GM23338 (cell line): ENCODE measurements around the gene VANGL1.

ENCODE experiments used
- CREB1 ChIP-seq: fragments of 250-450 bp; sonication (Bioruptor Pico); IDR thresholded peaks from 2 replicates; pipeline ENCODE4 v1.5.0; 2020; ENCODE audit warnings: low read depth, mild to moderate bottlenecking, moderate library complexity
- CTCF ChIP-seq, 2 experiments: fragments of 200-600 bp in 1 of 2; sonication (generic) in 1 of 2; conservative IDR thresholded peaks; 2 replicates each; pipeline versions ENCODE4 v1.5.1 to v1.6.1; 2016 to 2017; ENCODE audit warnings: antibody characterized with exemption in 2 of 2, low read depth in 2 of 2, mild to moderate bottlenecking in 2 of 2, moderate library complexity in 1 of 2
- EZH2 ChIP-seq: fragments of 200-600 bp; sonication (generic); IDR thresholded peaks from one replicate; pipeline ENCODE4 v1.8.0; 2017; ENCODE audit warnings: antibody characterized with exemption, mild to moderate bottlenecking, low read depth; ENCODE audit not compliant: unreplicated experiment
- EZH2phosphoT487 ChIP-seq: fragments of 200-600 bp; sonication (generic); IDR thresholded peaks from one replicate; pipeline ENCODE4 v1.8.1; 2018; ENCODE audit warnings: antibody characterized with exemption; ENCODE audit not compliant: unreplicated experiment
- JUNB ChIP-seq: IDR thresholded peaks from one replicate; pipeline ENCODE4 v1.6.1; 2016; ENCODE audit warnings: antibody characterized with exemption; ENCODE audit not compliant: unreplicated experiment
- POLR2AphosphoS5 ChIP-seq: IDR thresholded peaks from 2 replicates; pipeline ENCODE4 v1.6.1; 2016; ENCODE audit warnings: antibody characterized with exemption, low read depth
- REST ChIP-seq: IDR thresholded peaks from one replicate; pipeline ENCODE4 v1.6.1; 2018; ENCODE audit warnings: antibody characterized with exemption; ENCODE audit not compliant: unreplicated experiment

GRCh38 chr1:115685029-115685705 lies 43.4 kb downstream of the VANGL1 start:
- TF ChIP-seq CREB1 (no peak), EZH2phosphoT487 (no peak), CTCF (conservative IDR thresholded peaks at IDR 0.05; ENCODE audit: low read depth in 2 of 2) (no peak), REST (no peak), EZH2 (no peak), POLR2AphosphoS5 (no peak), JUNB (no peak)
